ENCODE data around the gene WNT4. TPM values are rescaled to one million over a fixed set of nuclear protein-coding genes. Genes with fewer than 3 reads are reported as not detected.

Gene WNT4
- total RNA-seq, 1 donor, result under 0.01 TPM

DNA sequence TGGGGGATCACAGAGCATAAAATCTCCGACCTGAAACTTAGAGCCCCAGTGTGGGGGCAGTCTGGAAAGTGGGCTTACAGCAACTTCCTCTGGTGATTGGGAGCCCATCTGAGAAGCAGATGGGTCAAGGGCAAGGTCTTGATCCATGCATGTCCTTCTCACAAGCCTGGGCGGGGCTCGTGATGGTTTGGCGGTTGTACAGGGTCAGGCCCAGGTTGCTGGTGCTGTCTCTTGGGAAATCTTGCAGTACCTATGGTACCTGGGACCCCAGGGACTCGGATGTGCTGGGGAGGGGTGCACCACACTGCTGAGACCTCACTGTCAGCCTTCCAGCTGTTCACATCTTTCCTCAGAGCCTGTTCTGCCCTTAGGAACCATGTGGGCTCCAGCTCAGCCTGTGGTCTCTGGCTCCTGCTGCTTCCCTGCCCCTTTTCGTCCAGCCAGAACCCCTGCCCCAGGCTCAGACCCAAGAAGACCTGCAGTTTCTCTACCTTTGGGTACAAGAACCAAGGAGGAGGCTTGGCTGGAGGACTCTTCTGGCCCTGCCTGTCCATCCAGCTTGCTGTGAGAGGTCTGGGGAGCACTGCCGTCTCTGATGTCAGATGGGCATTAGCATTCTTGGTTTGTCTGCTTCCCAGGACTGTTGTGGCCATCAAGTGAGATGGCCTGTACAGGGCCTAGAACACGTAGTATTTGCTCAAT is 24.5 kb downstream of the WNT4 start:
- DNase-seq (ENCODE audit: insufficient read length, low spot score, missing footprints), result peak; percentile 27
- Histone ChIP-seq H3K4me1 (ENCODE audit: insufficient read depth, low read length) (peaks cover 21% of the 10 kb centered on the region), H3K79me2 (ENCODE audit: insufficient read depth, low read length) (peaks cover 30% of the 10 kb centered on the region), H4K20me1 (ENCODE audit: insufficient read depth, low read length) (peaks cover 84% of the 10 kb centered on the region), H3K27me3 (ENCODE audit: insufficient read depth, low read length) (no peaks in the 10 kb centered on the region), H3K9me3 (ENCODE audit: low read depth, low read length) (no peaks in the 10 kb centered on the region), H2AFZ (ENCODE audit: low read length) (no peak overlapping the region), H3K4me2 (ENCODE audit: insufficient read depth, low read length) (no peak overlapping the region), H3K27ac (ENCODE audit: low read depth, low read length) (no peak overlapping the region), H3K4me3 (ENCODE audit: insufficient read depth, low read length) (no peak overlapping the region), H3K36me3 (ENCODE audit: insufficient read depth, low read length) (peaks cover 21% of the 10 kb centered on the region)
- TF ChIP-seq, protein P1, sequence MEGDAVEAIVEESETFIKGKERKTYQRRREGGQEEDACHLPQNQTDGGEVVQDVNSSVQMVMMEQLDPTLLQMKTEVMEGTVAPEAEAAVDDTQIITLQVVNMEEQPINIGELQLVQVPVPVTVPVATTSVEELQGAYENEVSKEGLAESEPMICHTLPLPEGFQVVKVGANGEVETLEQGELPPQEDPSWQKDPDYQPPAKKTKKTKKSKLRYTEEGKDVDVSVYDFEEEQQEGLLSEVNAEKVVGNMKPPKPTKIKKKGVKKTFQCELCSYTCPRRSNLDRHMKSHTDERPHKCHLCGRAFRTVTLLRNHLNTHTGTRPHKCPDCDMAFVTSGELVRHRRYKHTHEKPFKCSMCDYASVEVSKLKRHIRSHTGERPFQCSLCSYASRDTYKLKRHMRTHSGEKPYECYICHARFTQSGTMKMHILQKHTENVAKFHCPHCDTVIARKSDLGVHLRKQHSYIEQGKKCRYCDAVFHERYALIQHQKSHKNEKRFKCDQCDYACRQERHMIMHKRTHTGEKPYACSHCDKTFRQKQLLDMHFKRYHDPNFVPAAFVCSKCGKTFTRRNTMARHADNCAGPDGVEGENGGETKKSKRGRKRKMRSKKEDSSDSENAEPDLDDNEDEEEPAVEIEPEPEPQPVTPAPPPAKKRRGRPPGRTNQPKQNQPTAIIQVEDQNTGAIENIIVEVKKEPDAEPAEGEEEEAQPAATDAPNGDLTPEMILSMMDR (IDR thresholded peaks at IDR 0.05; ENCODE audit: extremely low read depth, low read depth, low read length), result no peak

DNA sequence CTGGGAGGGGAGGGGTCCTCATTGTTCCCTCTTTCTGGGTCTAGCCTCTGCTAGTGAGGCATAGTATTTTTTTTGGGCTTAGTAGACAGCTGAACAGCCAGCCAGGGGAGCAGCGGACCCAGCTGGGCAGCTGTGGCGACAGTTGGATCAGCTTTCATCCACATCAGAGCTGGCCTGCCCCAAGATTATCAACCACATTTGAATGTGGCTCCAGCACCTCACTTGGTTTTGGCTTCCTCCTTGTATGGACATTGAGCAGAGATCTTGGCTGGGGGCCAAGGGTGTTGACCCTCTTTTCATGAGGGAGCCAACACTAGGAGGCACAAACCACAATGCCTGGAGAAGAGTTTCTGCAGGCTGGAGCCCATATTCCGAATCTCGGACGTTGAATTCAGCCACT is 25.0 kb downstream of the WNT4 start:
- Histone ChIP-seq H4K20me1 (ENCODE audit: insufficient read depth, low read length) (peaks cover 84% of the 10 kb centered on the region), H3K4me1 (ENCODE audit: insufficient read depth, low read length) (peaks cover 19% of the 10 kb centered on the region), H3K79me2 (ENCODE audit: insufficient read depth, low read length) (peaks cover 34% of the 10 kb centered on the region), H2AFZ (ENCODE audit: low read length) (no peak overlapping the region), H3K9me3 (ENCODE audit: low read depth, low read length) (no peaks in the 10 kb centered on the region), H3K27me3 (ENCODE audit: insufficient read depth, low read length) (no peaks in the 10 kb centered on the region), H3K27ac (ENCODE audit: low read depth, low read length) (no peak overlapping the region), H3K36me3 (ENCODE audit: insufficient read depth, low read length) (peaks cover 21% of the 10 kb centered on the region), H3K4me2 (ENCODE audit: insufficient read depth, low read length) (no peak overlapping the region), H3K4me3 (ENCODE audit: insufficient read depth, low read length) (no peak overlapping the region)
- TF ChIP-seq, protein P1 (IDR thresholded peaks at IDR 0.05; ENCODE audit: extremely low read depth, low read depth, low read length), result no peak
- DNase-seq (ENCODE audit: insufficient read length, low spot score, missing footprints), result peak; percentile 68

DNA sequence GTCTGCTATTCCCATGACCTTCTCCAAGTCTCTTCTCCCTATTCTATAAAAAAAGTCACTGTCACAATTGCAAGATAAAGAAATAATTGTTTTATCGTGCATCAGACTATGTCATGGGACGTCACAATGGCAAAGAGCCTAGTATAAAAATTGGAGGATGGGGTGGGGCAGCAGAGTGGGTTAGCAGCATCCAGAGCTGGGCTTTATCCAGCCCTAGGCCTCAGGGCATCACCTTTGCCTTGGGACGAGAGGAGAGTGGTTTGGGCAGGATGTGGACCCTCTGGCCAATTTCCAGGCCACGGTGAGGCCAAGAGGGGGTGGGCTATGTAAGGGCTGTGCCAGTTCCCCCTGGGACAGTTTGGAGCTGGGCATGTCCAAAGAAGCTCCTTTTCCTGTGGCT is 25.7 kb downstream of the WNT4 start:
- Histone ChIP-seq H3K4me3 (ENCODE audit: insufficient read depth, low read length) (no peak overlapping the region), H2AFZ (ENCODE audit: low read length) (no peak overlapping the region), H3K9me3 (ENCODE audit: low read depth, low read length) (no peaks in the 10 kb centered on the region), H3K4me2 (ENCODE audit: insufficient read depth, low read length) (no peak overlapping the region), H4K20me1 (ENCODE audit: insufficient read depth, low read length) (peaks cover 88% of the 10 kb centered on the region), H3K27me3 (ENCODE audit: insufficient read depth, low read length) (no peaks in the 10 kb centered on the region), H3K36me3 (ENCODE audit: insufficient read depth, low read length) (peaks cover 22% of the 10 kb centered on the region), H3K27ac (ENCODE audit: low read depth, low read length) (no peak overlapping the region), H3K79me2 (ENCODE audit: insufficient read depth, low read length) (peaks cover 40% of the 10 kb centered on the region), H3K4me1 (ENCODE audit: insufficient read depth, low read length) (peaks cover 13% of the 10 kb centered on the region)
- TF ChIP-seq, protein P1 (IDR thresholded peaks at IDR 0.05; ENCODE audit: extremely low read depth, low read depth, low read length), result no peak
- DNase-seq (ENCODE audit: insufficient read length, low spot score, missing footprints), result no peak

DNA sequence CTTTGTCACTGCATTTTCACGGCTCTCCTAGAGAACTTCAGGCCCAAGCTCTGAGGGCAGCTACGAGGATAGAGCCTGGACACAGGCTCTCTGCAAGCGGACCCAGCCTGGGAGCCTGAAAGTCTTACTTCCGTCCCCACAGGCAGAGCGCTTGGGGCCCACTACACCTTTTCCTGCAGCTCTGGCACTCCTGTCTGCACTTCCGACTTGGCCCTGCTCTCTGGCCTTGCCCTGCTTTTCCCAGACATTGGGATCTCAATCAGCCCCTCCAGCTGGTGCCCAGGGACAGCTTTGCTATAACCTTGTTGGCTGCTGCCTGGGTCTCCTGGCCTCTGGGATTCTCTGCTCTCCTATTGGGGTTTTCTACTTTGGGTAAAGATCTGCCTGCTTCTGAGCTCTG is 27.6 kb downstream of the WNT4 start:
- no peaks in the 10 kb centered on the region for H3K27me3 ChIP-seq (ENCODE audit: insufficient read depth, low read length)
- H3K4me2 ChIP-seq (ENCODE audit: insufficient read depth, low read length), result peak overlapping the region; percentile 28
- peaks cover 27% of the 10 kb centered on the region for H3K36me3 ChIP-seq (ENCODE audit: insufficient read depth, low read length)
- DNase-seq (ENCODE audit: insufficient read length, low spot score, missing footprints), result peak; percentile 66
- no peaks in the 10 kb centered on the region for H3K9me3 ChIP-seq (ENCODE audit: low read depth, low read length)
- H3K4me3 ChIP-seq (ENCODE audit: insufficient read depth, low read length), result no peak overlapping the region
- no peak overlapping the region for H2AFZ ChIP-seq (ENCODE audit: low read length)
- TF ChIP-seq, protein P1 (IDR thresholded peaks at IDR 0.05; ENCODE audit: extremely low read depth, low read depth, low read length), result no peak
- peaks cover 82% of the 10 kb centered on the region for H4K20me1 ChIP-seq (ENCODE audit: insufficient read depth, low read length)
- H3K4me1 ChIP-seq (ENCODE audit: insufficient read depth, low read length), result peaks cover 24% of the 10 kb centered on the region
- H3K79me2 ChIP-seq (ENCODE audit: insufficient read depth, low read length), result peaks cover 52% of the 10 kb centered on the region
- peak overlapping the region; percentile 32 for H3K27ac ChIP-seq (ENCODE audit: low read depth, low read length)

All from osteoblast (primary cell).